Hematopoietic multipotent progenitor cell treated with erythropoietin and hydrocortisone succinate and interleukin-3 and kit ligand, for 8 days (in vitro differentiated cells): ENCODE results near the gene CA7.
"Not testable (repeated sequence)": the region's sequence is repeated elsewhere in the genome, so short reads cannot be mapped to it uniquely, and the experiment has no call there.

Experiments
- DNase-seq: peaks from one replicate; pipeline ENCODE4 v3.0.0-alpha.2; 2015

Gene CA7

DNA sequence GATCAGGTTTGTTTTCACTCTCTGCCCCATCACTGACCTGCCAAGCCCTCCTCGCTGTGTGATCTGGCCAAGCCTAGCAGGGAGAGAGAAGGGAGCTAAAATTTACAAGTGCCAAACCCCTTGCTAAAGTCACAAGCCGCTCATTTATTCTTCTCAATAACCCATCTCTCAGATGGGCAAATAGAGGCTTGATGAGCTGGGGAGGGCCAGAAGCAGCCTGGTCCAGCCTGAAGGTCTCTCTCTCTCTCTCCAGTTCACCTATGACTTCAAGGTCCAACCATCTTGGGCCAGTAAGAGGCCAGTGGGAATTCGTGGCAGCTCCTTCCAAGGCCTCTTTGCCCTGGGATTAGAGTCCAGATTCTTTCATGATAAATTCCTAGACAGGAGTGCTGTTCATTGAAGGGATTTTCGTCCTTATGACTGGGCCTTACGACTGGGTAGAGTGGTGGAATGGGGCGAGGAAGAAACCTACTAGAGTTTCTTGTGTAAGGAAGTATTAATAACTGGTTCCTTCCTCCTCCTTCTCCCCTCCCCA, 3.4 kb downstream of the CA7 start:
- DNase-seq = no peak

DNA sequence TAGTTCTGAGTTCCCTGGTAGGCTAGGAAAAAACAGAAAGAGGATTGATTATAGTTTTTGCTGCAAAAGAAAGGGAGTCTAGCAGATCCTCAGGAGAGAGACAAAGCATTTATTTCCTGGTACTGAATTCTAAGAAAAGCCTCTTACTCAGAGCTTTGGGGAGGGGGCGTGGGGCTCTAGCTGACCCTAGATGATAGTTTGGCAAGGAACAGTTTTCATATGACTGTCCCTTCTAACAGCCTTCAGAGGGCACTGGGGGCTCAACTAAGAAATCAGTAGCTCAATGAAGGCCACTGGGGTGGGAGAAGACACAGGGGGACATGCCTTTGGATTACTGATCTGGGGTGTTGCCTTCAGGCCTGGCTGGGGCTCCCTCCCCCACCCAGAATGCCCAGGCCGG, 4.0 kb downstream of the CA7 start:
- DNase-seq = no peak

DNA sequence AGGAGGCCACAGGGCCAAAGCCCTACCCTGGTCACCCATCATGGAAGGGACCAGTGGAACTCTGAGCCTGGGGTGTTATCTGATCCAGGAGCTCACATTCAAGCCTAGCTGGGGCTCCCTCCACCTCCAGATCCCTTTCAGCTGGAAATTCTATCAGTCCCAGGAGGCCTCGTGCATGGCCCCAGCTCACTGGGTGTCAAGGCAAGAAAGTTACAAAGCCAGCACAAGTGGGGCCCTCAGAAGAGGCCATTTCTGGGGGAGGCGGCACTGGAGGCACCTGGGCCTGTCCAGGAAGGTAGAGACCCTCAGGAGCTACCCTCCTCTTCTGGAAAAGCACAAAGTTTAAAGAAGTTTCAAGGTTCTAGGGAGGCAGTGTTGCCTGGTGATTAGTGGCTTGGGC, 4.8 kb downstream of the CA7 start:
- DNase-seq = no peak

DNA sequence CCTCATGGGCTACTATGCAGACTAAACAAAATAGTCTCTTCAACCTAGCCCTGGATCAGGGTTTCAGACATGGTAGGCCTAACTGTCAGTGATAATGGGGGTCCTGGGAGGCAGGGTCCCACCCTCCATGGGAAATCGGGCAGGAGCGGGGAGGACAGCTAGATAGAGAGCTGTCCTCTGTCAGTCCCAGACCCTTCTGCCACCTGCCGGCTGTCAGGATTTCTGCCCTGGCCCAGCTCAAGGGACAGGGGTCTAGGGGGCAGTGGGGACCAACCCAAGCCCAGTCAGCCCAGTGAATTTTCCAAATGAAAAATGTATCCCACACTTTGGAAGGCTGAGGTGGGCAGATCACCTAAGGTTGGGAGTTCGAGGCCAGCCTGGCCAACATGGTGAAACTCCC, 5.3 kb downstream of the CA7 start:
- DNase-seq = no peak

DNA sequence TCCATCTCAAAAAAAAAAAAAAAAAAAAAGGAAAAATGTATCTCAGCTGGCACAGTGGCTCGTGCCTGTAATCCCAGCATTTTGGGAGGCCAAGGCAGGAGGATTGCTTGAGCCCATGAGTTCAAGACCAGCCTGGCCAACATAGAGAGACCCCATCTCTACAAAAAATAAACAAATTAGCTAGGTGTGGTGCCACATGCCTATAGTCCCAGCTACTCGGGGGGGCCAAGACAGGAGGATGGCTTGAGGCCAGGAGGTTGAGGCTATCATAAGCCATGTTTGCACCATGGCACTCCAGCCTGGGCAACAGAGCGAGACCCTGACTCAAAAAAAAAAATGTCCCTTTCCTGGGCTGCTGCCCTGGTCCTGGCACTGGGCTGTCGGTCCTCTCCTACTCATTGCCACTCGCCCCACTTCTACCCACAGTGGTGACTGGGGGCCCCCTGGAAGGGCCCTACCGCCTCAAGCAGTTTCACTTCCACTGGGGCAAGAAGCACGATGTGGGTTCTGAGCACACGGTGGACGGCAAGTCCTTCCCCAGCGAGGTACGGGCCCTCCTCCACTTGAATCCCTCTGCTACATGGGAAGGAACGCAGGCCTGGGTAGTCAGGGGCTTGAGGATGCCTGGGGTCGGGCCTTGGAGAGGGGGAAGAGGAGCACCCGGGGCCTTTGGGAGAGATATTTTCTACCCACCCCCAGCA, 6.1 kb downstream of the CA7 start:
- DNase-seq = no peak

DNA sequence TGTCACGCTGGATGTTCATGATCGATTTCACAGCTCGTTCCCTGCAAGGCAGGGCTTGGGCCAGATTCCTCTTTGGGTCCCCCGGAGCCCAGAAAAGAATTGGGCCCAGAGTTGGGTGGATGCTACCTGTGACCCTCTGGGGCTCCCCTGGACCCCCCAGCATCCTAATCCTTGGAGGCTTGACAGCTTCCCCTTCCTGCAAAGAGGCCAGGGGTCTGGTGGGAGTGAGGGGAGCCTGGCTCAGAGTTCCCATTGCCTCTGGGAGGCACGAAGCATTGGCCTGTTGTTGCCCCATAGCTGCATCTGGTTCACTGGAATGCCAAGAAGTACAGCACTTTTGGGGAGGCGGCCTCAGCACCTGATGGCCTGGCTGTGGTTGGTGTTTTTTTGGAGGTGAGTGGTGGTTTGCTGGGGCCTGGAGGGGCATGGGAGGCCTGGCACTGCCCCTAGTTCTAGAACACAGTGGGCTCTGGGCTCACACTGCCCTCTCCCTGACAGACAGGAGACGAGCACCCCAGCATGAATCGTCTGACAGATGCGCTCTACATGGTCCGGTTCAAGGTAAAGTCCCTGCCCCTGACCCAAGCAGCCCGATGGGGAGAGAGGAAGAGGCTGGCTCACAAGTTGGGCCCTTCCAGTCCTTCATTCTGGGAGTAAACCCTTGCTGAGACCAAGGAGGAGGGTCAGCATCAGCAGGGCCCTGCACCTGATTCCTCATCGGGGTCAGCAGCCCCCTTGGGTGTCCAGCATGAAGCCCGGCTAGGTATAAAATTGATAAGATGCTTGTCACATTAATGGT, 7.2 kb downstream of the CA7 start:
- no peak for DNase-seq

DNA sequence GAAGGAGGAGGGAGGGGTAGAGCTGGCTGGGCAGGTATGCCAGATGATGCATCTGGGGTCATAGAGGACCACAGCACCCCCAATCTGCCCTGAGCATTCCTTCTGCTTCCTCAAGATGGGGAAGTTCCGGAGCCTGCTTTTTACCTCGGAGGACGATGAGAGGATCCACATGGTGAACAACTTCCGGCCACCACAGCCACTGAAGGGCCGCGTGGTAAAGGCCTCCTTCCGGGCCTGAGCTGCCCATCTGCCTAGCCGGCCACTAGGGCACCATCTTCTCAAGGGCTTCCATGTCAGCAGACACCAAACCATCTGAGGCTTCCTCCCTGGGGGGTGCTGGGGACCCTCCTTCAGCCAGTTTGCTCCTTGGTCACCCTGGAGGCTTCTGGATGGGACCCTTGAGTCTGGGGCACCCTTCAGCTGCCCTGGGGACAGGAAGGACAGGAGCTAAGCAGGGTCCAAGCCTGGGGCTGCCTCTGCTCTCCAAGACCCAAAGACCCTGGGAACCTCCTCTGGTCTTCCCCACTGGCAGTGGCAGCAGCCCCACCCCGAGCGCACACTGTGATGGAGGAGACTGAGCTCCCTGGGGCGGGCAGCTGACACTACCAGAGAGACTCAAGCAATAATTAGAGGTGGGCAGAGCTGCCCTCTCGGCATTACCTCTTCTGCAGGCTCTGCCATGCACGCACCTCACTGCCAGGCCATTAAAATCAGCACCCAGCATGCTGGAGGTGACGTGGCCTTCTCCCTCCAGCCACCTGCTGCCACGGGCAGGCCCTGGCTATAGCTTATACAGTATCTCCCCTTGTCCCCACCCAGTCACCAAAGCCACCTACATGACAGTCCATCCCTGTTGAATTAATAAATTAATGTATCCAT, 9.3 kb downstream of the CA7 start:
- DNase-seq = no peak

DNA sequence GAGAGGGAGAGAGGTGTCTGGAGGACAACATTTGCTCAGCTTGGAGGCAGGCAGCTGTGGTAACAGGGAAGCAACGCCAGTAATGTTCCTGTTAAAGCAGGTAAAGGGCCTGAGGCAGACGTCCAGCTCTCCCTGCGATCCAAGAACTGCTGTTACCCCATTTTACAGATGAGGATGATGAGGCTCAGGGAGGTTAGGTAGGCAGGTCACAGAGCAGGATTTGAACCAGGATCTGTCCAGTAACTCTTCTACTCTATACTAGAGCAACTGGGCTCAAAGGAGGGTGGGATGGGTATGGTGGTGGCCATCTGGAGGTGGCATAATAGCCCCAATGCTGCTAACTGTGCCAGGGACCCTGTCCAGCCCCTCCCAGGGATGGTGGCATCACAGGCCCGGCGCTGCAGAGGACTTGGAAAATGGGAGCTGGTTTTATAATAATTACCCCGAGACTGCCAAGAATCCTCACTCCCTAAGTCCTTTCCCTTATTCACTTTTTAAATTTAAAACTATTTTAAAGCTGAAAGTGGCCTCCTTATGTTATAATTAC, 12.0 kb downstream of the CA7 start:
- DNase-seq = no peak

DNA sequence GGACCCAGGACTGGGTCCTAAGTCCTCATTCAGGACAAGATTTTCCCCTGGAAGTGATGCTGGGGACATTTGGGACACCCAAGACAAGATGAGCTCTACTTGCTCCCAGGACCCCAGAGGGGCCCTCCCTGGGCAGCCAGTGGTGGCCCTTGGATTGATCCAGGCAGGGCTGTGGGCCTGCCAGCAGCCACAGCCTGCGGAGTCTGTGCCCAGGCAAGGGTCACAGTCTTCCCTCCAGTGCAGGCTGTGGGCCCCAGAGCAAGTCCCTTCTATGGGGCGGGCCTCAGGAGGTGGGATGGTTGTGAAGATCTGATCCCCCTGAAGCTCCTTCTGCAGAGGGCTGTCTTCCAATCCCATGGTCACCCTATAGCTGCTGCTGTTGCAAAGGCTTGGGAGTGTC, 12.6 kb downstream of the CA7 start:
- DNase-seq = no peak

DNA sequence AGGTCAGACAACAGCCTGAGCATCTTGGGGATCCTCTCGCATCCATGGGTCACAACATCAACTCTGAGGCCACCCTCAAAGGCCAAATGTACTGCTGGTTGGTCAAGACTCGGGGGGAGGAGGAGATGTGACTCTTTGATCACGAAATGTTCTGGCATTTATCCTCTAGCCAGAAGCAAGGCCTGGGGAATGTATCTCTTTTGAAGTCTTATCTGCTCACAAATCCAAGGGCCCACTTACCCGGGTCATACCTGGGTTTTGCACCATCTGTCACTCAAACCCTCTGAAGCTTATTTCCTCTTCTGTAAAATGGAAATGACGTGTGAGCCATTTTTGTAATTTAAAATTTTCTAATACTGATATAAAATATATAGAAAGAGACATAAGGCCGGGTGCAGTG, 13.2 kb downstream of the CA7 start:
- no peak for DNase-seq

DNA sequence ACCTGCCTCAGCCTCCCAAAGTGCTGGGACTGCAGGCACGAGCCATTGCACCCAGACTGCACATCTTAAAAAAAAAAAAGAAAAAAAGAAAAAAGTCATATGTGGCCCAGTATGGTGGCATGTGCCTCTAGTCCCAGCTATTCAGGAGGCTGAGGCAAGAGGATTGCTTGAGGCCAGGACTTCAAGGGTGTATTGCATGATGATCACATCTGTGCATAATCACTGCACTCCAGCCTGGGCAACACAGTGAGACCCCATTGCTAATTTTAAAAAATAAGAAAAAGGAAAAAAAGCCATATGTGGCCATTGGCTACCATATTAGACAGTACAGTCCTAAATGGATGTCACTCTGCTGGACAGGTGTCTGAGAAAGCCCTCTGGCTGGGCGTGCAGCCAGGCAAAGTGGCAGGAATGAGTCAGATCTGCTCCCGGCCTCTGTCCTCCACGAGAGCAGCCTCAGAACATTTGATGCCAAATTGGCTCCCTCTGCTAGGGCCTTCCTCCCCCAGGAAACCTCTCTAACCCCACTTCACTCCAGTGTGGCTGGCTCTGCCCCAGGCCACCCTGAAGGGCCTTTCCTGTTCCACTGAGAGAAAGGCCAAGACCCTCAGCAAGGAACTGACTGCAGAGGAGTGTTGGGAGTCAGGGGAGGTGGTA, 14.7 kb downstream of the CA7 start:
- DNase-seq = peak; percentile 15

DNA sequence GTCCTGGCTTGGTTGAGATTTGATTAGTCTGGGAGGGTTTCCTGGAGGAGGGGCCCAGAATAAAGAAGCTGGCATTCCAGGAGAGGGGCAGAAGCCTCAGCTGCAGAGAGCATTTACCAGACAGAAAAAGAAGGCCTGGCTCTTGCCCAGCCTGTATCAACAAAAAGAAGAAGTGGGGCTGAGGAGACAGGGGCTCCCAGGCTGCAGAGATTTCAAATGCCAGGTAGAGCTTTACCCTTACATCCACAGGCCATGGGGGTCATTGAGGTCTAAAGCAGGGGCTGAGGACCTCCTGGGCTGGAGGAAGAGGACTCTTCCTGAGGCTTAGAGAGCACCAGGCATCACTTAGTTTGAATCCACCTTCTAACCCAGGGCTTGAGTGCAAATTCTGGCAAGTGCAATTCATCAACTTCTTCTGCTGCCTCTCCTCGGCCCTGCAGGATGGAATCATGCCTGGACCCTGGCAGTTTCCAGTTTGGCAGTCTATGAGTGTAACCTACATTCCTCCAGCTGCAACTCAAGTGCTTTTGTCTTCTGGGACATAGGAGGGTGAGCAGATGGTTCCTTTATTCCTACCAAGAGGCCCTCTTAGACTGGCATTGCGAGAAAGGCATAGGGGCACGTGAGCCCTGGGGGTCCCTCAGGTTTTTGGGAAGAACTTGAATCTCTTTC, 15.3 kb downstream of the CA7 start:
- no peak for DNase-seq

DNA sequence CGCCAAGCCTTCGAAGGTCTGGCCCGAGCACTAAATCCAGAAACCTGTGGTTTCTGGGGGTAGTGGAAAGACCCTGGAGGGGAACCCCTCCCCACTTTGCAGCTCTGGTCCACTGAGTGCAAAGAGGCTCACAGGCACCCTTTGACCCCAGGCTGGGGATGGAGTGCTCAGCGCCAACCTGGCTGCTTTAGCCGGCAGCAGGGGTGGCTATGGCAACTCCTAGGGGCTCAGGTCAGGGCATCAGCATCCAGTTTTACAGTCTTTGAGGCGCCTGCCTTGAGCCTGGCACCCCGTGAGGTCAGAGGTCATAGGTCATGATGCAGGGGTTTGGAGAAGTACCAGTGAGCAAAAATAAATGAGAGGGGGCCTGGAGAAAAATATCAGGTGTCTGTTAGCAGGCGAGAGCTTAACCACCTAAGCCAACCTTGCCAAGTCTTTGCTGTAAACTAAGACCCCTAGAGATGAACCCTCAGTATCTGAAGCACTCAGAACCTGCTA, 17.9 kb downstream of the CA7 start:
- DNase-seq = no peak

DNA sequence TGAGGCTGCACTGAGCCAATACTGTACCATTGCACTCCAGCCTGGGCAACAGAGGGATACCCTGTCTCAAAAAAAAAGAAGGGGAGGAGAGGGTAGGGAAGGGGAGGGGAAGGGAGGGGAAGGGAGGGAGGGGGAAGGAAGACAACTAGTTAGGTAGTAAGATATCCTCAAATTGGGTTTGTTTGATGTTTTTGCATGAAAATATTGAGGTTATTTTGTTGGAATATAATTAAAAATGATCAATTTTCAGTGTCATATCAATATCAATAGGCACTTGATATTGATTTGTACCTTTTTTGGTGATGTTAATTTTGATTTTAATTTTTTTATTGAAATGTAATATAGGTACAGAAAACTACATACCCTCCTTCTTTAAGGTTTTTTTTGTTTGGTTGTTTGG, 19.5 kb downstream of the CA7 start:
- DNase-seq = no peak

DNA sequence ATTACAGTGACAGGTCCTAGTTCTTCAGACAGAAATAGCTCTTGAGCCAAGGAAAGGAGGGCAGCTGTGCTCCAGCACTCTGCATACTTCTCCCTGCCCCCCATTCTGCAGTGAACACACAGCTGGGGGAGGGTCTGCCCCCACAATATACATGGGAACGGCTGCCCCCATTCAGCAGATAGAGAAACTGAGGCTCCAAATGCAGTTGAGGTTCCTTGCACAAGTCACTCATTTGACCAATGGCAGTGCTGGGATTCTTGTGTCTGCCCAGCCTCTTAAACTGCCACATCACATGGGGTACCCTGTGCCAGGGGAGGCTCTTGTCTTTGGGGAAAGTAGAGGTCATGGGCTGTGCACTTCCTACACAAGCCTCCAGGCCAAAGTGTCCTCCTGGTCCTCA, 25.2 kb downstream of the CA7 start:
- no peak for DNase-seq

DNA sequence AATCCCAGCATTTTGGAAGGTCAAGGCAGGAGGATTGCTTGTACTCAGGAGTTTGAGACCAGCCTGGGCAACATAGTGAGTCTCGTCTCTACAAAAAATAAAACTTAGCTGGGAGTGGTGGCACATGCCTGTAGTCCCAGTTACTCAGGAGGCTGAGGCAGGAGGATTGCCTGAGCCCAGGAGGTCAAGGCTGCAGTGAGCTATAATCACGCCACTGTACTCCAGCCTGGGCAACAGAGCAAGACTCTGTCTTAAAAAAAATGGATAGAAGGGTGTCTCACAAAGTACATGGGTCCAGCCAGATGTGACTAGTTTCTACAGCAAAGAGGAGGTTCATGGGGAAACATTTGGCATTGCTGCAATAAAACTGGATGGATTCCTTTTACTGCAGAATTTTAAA, 27.1 kb downstream of the CA7 start:
- DNase-seq = not testable (repeated sequence)

DNA sequence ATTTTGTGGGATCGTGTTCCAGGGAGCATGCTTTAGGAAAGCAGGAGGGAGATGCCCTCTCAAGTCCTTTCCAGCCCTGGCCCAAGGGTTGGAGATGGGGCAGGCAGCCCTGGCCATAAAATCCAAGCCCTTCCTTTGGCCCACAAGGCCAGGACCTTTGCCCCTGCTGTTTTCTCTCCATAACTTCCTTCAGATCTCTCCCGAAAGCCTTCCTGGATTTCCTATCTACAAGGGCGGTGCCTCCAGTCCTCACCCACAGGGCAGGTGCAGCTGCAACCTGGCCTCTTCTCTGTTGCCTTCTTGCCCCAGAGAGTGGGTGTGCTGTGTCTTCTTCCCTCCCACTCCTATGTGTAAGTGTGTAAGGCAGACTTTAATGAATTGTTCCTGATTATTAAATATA, 27.6 kb downstream of the CA7 start:
- DNase-seq = no peak

DNA sequence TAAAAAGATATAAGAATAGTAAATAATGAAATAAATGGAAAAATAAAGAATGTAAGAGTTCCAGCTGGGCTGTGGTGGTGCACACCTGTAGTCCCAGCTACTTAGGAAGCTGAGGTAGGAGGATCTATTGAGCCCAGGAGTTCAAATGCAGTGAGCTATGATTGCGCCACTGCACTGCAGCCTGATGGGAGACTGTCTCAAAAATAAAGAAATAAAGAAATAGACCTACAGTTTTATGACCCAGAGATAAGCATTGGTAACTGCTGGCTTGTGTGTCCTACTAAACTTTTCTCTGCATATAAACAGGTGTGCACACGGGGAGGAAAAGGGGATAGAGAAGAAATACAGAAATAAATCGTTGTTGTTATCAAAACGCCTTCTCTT, 28.3 kb downstream of the CA7 start:
- no peak for DNase-seq

DNA sequence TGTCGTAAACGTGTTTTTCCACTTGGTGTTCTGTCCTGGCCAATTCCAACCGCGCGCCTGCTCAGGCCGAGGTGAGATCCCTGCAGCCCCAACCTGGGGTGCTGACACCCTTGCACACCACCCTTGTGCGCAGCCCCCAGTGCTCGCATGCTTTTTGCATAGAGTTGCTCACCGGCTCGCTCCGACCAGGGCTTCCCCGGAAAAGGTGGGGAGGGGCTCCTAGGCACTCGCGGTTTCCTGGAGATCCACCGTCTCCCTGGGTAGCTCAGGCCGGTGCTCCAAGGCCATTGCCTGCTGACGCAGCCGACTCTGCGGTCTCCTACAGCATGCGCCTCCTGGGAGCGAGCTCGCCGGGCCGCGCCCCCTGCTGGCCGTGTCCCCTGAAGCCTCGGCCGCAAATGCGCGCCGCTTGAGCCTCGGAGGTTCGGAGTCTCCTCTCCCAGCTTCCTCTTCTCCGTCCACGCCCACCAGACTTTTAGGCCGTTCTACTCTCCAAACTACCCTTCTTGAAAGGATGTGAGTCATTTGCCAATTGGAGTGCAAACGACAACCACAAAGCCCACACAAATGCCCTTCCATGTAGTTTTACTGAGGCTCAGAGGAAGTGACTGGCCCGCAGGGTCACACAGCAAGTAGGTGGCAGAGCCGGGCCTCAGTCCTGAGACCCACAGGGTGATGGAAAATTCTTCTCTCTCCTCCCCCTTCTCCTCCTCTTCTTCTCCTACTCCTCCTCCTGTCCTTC, 28.9 kb downstream of the CA7 start:
- peak; percentile 94 for DNase-seq

DNA sequence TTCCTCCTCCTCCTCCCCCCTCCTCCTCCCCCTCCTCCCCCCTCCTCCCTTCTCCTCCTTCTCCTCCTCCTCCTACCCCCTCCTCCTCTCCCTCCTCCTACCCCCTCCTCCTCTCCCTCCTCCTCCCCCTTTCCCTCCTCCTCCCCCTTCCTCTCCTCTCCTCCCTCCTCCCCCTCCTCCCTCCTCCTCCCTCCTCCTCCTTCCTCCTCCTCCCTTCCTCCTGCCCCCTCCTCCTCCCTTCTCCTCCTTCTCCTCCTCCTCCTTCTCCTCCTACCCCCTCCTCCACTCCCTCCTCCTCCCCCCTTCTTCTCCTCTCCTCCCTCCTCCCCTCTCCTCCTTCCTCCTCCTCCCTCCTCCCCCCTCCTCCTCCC, 29.5 kb downstream of the CA7 start:
- DNase-seq = peak; percentile 25
